ENCODE measurements around the gene CCDC12. TPM values are rescaled to one million over a fixed set of nuclear protein-coding genes. Genes with fewer than 3 reads are reported as not detected.

Gene CCDC12
- total RNA-seq, 4 donors from 2014 or later, result 14.3 to 52.2 (median 42.0) TPM

DNA sequence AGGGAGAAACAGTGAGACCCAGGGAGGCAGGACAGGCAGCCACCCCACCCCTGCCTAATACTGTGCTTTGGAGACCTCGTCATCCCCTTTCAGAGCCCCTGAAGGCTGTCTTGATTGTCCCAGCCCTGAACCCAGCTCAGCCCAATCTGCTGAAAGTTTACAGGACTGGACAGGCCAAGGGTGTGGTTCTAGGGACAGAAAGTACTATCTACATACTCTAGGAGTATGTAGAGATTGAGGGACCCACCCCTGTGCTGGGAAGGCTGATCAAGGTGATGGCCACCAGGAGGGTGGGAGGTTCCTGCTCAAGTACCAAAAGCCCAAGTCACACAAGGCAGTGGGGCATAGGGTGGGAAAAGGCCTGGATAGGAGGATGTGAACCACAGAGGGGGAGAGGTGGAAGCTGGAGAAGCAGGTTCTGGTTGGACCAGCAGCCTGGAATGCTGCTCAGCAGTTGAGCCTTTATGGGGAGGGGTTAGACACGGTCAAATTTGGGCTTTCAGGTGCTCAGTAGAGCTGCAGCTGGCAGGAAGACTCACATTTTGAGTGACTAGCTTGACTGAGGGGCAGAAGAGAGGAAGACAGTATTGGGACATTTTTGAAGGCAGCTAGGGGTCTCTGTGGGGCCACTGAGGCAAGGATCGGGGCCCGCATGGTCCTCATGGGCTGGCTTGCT is 9.6 kb upstream of the CCDC12 start:
- no peak for ATAC-seq
- no peaks in the 10 kb centered on the region for H3K9me3 ChIP-seq
- peak overlapping the region in 1 of 4 donors; percentile 4 for H3K27ac ChIP-seq
- H3K4me3 ChIP-seq, result no peak overlapping the region
- peaks cover 0 to 28% of the 10 kb centered on the region in 2 donors for H3K36me3 ChIP-seq
- TF ChIP-seq POLR2A (IDR thresholded peaks at IDR 0.05) (no peak), EP300 (IDR thresholded peaks at IDR 0.05) (no peak), POLR2AphosphoS5 (IDR thresholded peaks at IDR 0.05) (no peak)
- TF ChIP-seq, protein P1, sequence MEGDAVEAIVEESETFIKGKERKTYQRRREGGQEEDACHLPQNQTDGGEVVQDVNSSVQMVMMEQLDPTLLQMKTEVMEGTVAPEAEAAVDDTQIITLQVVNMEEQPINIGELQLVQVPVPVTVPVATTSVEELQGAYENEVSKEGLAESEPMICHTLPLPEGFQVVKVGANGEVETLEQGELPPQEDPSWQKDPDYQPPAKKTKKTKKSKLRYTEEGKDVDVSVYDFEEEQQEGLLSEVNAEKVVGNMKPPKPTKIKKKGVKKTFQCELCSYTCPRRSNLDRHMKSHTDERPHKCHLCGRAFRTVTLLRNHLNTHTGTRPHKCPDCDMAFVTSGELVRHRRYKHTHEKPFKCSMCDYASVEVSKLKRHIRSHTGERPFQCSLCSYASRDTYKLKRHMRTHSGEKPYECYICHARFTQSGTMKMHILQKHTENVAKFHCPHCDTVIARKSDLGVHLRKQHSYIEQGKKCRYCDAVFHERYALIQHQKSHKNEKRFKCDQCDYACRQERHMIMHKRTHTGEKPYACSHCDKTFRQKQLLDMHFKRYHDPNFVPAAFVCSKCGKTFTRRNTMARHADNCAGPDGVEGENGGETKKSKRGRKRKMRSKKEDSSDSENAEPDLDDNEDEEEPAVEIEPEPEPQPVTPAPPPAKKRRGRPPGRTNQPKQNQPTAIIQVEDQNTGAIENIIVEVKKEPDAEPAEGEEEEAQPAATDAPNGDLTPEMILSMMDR (IDR thresholded peaks at IDR 0.05), result no peak
- 80% methylated on average over 2 of the region's 4 CpGs; no CpG with 5 or more reads in 1 of the 2 donors for WGBS, 2 donors (ENCODE audit: low coverage in 1 of 2)
- no peaks in the 10 kb centered on the region for H3K27me3 ChIP-seq
- H3K4me1 ChIP-seq, result peaks cover 0 to 36% (median 3%) of the 10 kb centered on the region in 3 donors

DNA sequence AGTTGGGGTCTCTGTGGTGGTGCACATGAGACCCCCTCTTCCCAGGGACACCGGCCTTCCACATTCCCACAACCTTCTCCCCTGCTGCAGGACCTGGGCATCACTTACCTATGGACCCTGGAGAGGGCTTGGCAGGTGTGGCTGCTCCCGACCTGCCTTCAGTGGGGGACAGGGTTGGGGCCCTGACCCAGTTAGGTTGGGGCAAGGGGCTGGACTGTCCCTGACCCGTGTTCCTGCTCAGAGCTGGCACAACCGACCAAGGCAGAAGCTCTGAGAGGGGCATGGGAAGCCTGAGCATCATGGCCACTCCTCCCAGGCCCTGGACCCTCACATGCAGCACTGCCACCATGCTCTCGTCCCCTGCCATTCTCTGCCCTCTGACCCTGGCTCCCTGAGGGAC is 9.0 kb upstream of the CCDC12 start:
- ATAC-seq, result no peak
- Histone ChIP-seq H3K27ac (no peak overlapping the region), H3K27me3 (no peaks in the 10 kb centered on the region), H3K4me3 (no peak overlapping the region), H3K36me3 (peaks cover 0 to 22% of the 10 kb centered on the region in 2 donors), H3K9me3 (no peaks in the 10 kb centered on the region), H3K4me1 (peaks cover 0 to 42% (median 4%) of the 10 kb centered on the region in 3 donors)
- WGBS, 2 donors (ENCODE audit: low coverage in 1 of 2), result 100% methylated on average over 1 of the region's 5 CpGs; no CpG with 5 or more reads in 1 of the 2 donors
- TF ChIP-seq POLR2AphosphoS5 (IDR thresholded peaks at IDR 0.05), result no peak
- TF ChIP-seq POLR2A (IDR thresholded peaks at IDR 0.05), result no peak
- no peak for TF ChIP-seq EP300 (IDR thresholded peaks at IDR 0.05)
- TF ChIP-seq, protein P1 (IDR thresholded peaks at IDR 0.05), result no peak

DNA sequence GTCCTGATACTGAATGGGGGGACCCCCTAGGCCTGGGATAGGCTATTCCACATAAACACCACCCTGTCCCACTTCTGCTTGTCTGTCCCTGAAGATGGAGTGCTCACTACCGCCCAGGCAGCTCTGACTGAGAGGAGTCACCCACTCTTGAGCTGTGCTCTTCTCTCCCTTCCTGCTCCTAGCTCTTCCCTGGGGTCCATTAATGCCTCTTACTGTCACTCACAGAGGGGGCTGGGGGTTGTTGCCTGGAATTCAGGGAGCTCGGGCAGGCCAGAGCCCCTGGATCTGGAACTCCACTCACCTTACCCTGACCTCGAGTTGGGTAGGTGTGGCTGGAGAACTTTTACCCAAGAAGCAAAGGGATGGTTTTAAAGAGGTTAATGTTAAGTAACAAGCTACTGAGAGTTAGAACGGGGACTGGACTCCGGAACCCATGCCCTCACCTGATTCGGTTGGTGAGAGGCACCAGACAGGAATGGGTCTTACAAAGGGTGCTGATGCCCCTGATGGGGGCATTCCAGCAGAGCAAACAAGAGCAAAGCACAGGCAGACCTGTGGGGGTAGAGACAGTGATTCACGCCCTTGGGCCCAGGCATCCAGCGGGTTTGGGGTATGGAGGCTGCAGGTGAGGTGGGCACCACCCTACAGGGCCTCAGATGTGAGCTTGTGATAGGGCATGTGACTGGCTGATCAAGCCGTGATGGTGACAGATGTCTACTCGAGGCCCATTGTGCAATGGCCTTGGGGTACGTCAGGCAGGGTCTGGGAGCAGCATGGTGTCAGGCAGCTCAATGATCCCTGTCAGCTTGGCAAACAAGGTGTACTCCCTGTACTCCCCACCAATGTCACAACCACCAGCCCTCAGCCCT is 8.3 kb upstream of the CCDC12 start:
- Histone ChIP-seq H3K27ac (no peak overlapping the region), H3K4me1 (peaks cover 0 to 49% (median 10%) of the 10 kb centered on the region in 3 donors), H3K36me3 (peaks cover 0 to 17% of the 10 kb centered on the region in 2 donors), H3K9me3 (no peaks in the 10 kb centered on the region), H3K4me3 (no peak overlapping the region), H3K27me3 (no peaks in the 10 kb centered on the region)
- WGBS, 2 donors (ENCODE audit: low coverage in 1 of 2), result 94% methylated on average over 5 of the region's 11 CpGs; no CpG with 5 or more reads in 1 of the 2 donors
- ATAC-seq, result no peak
- TF ChIP-seq POLR2A (IDR thresholded peaks at IDR 0.05) (no peak), EP300 (IDR thresholded peaks at IDR 0.05) (no peak), POLR2AphosphoS5 (IDR thresholded peaks at IDR 0.05) (no peak)
- TF ChIP-seq, protein P1 (IDR thresholded peaks at IDR 0.05), result no peak

DNA sequence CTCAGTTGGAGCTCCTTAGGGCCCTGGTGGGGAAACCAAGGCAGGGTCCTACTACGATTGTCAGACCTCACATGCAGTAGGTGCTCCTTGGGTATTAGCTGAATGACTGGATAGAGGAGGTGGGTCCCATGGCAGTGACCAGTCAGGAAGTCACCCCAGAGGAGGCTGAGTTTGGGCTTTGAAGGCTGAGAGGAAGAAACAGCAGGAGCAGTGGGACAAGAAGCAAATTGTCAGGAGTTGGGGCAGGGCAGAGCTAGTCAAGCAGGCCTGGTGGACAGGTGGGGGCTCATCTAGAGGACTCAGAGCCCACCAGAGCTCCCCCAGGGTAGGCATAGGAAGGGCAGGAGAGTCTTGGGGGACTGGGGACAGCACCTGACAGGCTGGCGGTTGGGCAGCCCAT is 6.0 kb upstream of the CCDC12 start:
- Histone ChIP-seq H3K27ac (peak overlapping the region in 3 of 4 donors; percentile 12 to 47 (median 47)), H3K27me3 (no peaks in the 10 kb centered on the region), H3K4me1 (peaks cover 0 to 47% (median 18%) of the 10 kb centered on the region in 3 donors), H3K9me3 (no peaks in the 10 kb centered on the region), H3K36me3 (no peaks in the 10 kb centered on the region), H3K4me3 (no peak overlapping the region)
- no peak for ATAC-seq
- 100% methylated on average over 1 of the region's 2 CpGs; no CpG with 5 or more reads in 1 of the 2 donors for WGBS, 2 donors (ENCODE audit: low coverage in 1 of 2)
- TF ChIP-seq, protein P1 (IDR thresholded peaks at IDR 0.05), result no peak
- TF ChIP-seq POLR2A (IDR thresholded peaks at IDR 0.05) (no peak), POLR2AphosphoS5 (IDR thresholded peaks at IDR 0.05) (no peak), EP300 (IDR thresholded peaks at IDR 0.05) (no peak)

Measured in gastroesophageal sphincter (tissue), 4 donors.